H1 (cell line): ENCODE measurements around the gene LRRC32. TPM values are rescaled to one million over a fixed set of nuclear protein-coding genes. Genes with fewer than 3 reads are reported as not detected.

Experiments used
- HDAC2 ChIP-seq, 2 experiments: fragments of 300-600 bp in 1 of 2; sonication (generic) in 1 of 2; IDR thresholded peaks; 2 replicates each; pipeline ENCODE4 v1.6.1; 2011 to 2012; ENCODE audit warnings: low read depth in 2 of 2, low read length in 2 of 2, mild to moderate bottlenecking in 2 of 2, moderate library complexity in 2 of 2, borderline replicate concordance in 1 of 2, inconsistent platforms in 1 of 2
- SAP30 ChIP-seq: fragments of 300-600 bp; sonication (generic); IDR thresholded peaks from 2 replicates; pipeline ENCODE4 v1.7.1; 2012; ENCODE audit warnings: low read length, moderate library complexity, mild to moderate bottlenecking, inconsistent platforms; ENCODE audit not compliant: insufficient read depth, insufficient replicate concordance
- SP2 ChIP-seq: IDR thresholded peaks from 2 replicates; pipeline ENCODE4 v1.6.1; 2012; ENCODE audit warnings: mild to moderate bottlenecking, low read length, inconsistent platforms
- ZNF274 ChIP-seq: IDR thresholded peaks from 2 replicates; pipeline ENCODE4 v1.7.0; 2012; ENCODE audit warnings: low read length, borderline replicate concordance; ENCODE audit errors: extremely low read depth
- polyA plus RNA-seq, 7 experiments: library from polyadenylated mRNA; depleted of rRNA in 3 of 7; stranded (reverse) in 5 of 7; unstranded in 2 of 7; fragments of >200 nt in 5 of 7; fragments of 200-250 nt in 2 of 7; gene quantifications; 1 replicate in 5 of 7; 2 replicates in 1 of 7; 4 replicates in 1 of 7; pipeline versions ENCODE4 v1.2.1 to v1.2.3, GENCODE V29; 2011 to 2013; ENCODE audit warnings: missing spikeins in 2 of 7, mixed read lengths in 2 of 7
- total RNA-seq: library from RNA; stranded (reverse); fragmentation: NEBNext Ultra II Directional; extraction: Animal tissue kit (Norgen Biotek cat#: 25700); gene quantifications from 2 replicates; pipeline ENCODE4 v1.2.1, GENCODE V29; 2021

Gene LRRC32
- total and polyA plus RNA-seq, 2 of the 8 experiments (the other 6 are each of a cell fraction or from before 2014, with no cell fraction given), result 0.99 to 1.9 TPM

GRCh38 chr11:76674517-76675400 lies 4.2 kb upstream of the LRRC32 start (continued):
- TF ChIP-seq HDAC2 (IDR thresholded peaks at IDR 0.05; ENCODE audit: borderline replicate concordance in 1 of 2, low read depth in 2 of 2, low read length in 2 of 2), result no peak
- TF ChIP-seq ZNF274, result no peak
- TF ChIP-seq SP2, result no peak
- no peak for TF ChIP-seq SAP30
